GM21717 (cell line): ENCODE data around the gene ENOSF1.
"Not testable (repeated sequence)": the region's sequence is repeated elsewhere in the genome, so short reads cannot be mapped to it uniquely, and the experiment has no call there.

Experiments used
- ATAC-seq: cut with Tn5 transposase; IDR thresholded peaks from one replicate; pipeline ENCODE4 v1.9.1; 2021; ENCODE audit warnings: mild to moderate bottlenecking, moderate library complexity; ENCODE audit not compliant: unreplicated experiment

Gene ENOSF1

GRCh38 chr18:712401-713134 lies at the start of gene ENOSF1:
Gene ENOSF1 (minus strand): TSS chr18:712630. CDS start chr18:712587, 43 bp downstream.
- ATAC-seq = peak; percentile 85

GRCh38 chr18:759864-760263 lies 47.4 kb upstream of the ENOSF1 start:
- ATAC-seq = not testable (repeated sequence)

- ATAC-seq = no peak
Measured at GRCh38 chr18:755506-755905, 43.1 kb upstream of the ENOSF1 start.

DNA sequence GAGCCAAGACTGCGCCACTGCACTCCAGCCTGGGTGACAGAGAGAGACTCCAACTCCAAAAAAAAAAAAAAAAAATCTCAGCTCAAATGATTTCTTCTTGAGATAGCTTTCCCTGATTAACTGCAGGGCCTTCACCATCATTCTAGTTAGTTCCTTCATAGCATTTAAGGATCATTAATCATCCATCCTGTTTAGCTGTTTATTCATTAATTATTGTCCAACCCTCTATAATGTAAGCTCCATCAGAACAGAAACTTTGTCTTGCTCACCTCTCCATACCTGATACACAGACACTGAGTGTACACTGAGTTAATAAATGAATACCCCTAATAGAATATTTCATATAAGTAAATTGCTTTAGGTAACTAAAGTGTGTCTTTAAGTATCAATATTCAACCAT lies 42.2 kb upstream of the ENOSF1 start:
- ATAC-seq = no peak

GRCh38 chr18:750456-750855 lies 38.0 kb upstream of the ENOSF1 start:
- no peak for ATAC-seq

- no peak for ATAC-seq
Measured at GRCh38 chr18:744832-745597, 32.6 kb upstream of the ENOSF1 start.

GRCh38 chr18:741931-742512 lies 29.6 kb upstream of the ENOSF1 start:
- ATAC-seq = no peak

- ATAC-seq = no peak
Measured at GRCh38 chr18:732371-732770, 19.9 kb upstream of the ENOSF1 start.

DNA sequence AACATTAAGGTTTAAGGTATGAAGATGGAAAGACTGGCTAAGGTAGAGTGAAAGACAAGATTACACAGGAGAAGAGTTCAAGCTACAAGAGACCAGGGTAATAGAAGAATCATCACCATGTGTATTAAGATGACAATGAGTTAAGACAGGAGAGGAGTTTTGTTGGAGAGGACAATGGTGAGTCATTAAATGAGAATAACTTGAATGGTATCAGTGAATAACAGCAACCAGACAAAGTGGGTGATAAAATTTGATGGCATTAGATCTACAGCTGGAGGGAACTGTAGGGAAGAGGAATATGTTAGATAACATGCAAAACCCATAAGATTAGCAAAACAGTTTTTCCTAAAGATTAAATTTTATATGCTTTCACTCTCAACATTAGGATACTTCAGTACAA lies 18.8 kb upstream of the ENOSF1 start:
- ATAC-seq = no peak

- no peak for ATAC-seq
Measured at GRCh38 chr18:730692-731091, 18.3 kb upstream of the ENOSF1 start.

- ATAC-seq = not testable (repeated sequence)
Measured at GRCh38 chr18:730120-730519, 17.7 kb upstream of the ENOSF1 start.

- no peak for ATAC-seq
Measured at GRCh38 chr18:725646-726045, 13.2 kb upstream of the ENOSF1 start.

DNA sequence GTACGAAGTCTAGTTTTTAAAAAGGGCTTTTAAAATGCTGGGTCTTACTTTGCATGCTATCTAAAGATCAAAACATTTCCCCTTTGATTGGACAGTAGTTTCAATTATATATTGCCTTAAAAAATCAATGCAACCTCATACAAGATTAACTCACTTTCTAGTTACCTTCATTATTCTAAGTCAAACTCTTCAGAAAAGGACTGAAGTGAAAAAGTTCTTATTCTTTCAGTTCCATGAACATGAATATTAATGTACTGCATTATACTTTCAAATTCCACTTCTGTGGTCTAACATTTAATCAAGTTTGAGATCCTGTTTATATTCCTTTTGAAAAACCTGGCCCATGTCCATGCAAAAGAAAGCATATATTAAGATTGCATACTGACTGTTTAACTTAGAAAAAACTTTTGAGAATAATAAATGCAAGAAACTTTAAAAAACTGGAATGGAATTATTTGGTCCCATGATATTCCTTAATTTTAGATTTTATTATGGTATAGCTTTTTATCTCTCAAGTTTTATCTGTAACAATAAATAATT lies 11.2 kb upstream of the ENOSF1 start:
- ATAC-seq = no peak

DNA sequence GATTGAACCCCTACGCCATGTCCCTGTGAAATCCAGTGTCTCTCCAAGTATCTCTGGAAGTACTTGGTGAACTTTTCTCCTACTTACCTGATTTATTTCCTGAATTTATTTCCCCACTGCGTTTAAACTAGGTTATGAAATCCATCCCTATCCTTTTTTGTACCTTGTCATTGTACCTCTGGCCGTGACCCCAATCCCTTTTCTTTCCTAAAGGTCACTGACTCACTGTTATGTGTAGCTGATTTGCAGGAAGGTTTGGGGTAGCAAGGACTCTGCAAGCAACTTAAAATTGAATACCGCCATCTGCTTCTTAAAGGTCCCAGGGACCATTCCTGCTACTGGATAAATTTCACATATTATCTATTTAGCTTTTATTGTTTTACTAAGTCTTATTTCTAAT lies 4.6 kb upstream of the ENOSF1 start:
- ATAC-seq = no peak

DNA sequence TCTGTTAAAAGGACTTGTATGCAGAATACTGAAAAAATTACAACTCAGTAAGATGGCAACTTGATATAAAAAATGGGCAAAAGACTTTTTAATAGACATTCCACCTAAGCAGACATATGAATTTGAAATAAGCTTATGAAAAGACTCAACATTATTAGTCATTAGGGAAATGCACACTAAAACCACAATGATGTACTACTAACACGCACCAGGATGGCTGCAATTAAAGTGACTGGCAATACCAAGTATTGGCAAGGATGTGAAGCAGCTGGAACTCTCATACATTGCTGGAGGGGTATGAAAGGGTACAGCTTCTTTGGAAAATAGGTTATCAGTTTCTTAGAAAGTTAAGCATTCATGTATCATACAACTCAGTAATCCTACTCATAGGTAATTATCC lies 3.2 kb upstream of the ENOSF1 start:
- ATAC-seq = no peak

- no peak for ATAC-seq
Measured at GRCh38 chr18:713135-713490, 683 bp upstream of the ENOSF1 start.

- peak; percentile 69 for ATAC-seq
Measured at GRCh38 chr18:711657-712400, 601 bp downstream of the ENOSF1 start.

GRCh38 chr18:711310-711656 lies 1.1 kb downstream of the ENOSF1 start:
- peak; percentile 9 for ATAC-seq

- ATAC-seq = no peak
Measured at GRCh38 chr18:710418-711300, 1.8 kb downstream of the ENOSF1 start.

GRCh38 chr18:709771-710170 lies 2.7 kb downstream of the ENOSF1 start:
- no peak for ATAC-seq
